ENCODE measurements around the gene C16orf89. TPM values are rescaled to one million over a fixed set of nuclear protein-coding genes. Genes with fewer than 3 reads are reported as not detected.
"Not testable (repeated sequence)": the region's sequence is repeated elsewhere in the genome, so short reads cannot be mapped to it uniquely, and the experiment has no call there.

Gene C16orf89
- polyA plus RNA-seq (2013, experiment 1 of 2) = 3.5 TPM
- 2.3 TPM for polyA plus RNA-seq (2013, experiment 2 of 2)

- Histone ChIP-seq H3K36me3 (ENCODE audit: control insufficient read depth, insufficient read depth, low read length) (no peaks in the 10 kb centered on the region), H3K9me3 (ENCODE audit: control insufficient read depth, low read length) (no peaks in the 10 kb centered on the region), H3K4me3 (ENCODE audit: extremely low read depth, insufficient read depth, low read length, poor library complexity, severe bottlenecking) (no peak within 1 kb of the TSS), H3K27ac (ENCODE audit: low read depth, low read length, severe bottlenecking) (no peak within 1 kb of the TSS), H3K4me1 (ENCODE audit: control insufficient read depth, insufficient read depth, low read length, poor library complexity, severe bottlenecking) (no peaks in the 10 kb centered on the region)
- WGBS, 2 experiments (ENCODE audit: insufficient coverage in 2 of 2) = 78 to 82% methylated on average over 5 to 10 of the region's 10 CpGs
Observed at GRCh38 chr16:5065813-5066212, at the start of gene C16orf89. TSS of gene C16orf89 (minus strand) at chr16:5065956. CDS start at chr16:5065908, 48 bp downstream.

GRCh38 chr16:5110933-5111332 is 45.2 kb upstream of the C16orf89 start:
- WGBS, 2 experiments (ENCODE audit: insufficient coverage in 2 of 2) = 93 to 100% methylated on average over 3 to 7 of the region's 10 CpGs

GRCh38 chr16:5108505-5109158 is 42.9 kb upstream of the C16orf89 start:
- 90 to 98% methylated on average over 6 to 17 of the region's 27 CpGs for WGBS, 2 experiments (ENCODE audit: insufficient coverage in 2 of 2)
- Histone ChIP-seq H3K9me3 (ENCODE audit: control insufficient read depth, low read length) (no peaks in the 10 kb centered on the region), H3K36me3 (ENCODE audit: control insufficient read depth, insufficient read depth, low read length) (no peaks in the 10 kb centered on the region), H3K4me1 (ENCODE audit: control insufficient read depth, insufficient read depth, low read length, poor library complexity, severe bottlenecking) (no peaks in the 10 kb centered on the region), H3K27ac (ENCODE audit: low read depth, low read length, severe bottlenecking) (no peak overlapping the region), H3K4me3 (ENCODE audit: extremely low read depth, insufficient read depth, low read length, poor library complexity, severe bottlenecking) (no peak overlapping the region)

More at GRCh38 chr16:5110933-5111332, 45.2 kb upstream of the C16orf89 start:
- not testable (repeated sequence) for H3K9me3 ChIP-seq (ENCODE audit: control insufficient read depth, low read length); H3K4me3 ChIP-seq (ENCODE audit: extremely low read depth, insufficient read depth, low read length, poor library complexity, severe bottlenecking); H3K27ac ChIP-seq (ENCODE audit: low read depth, low read length, severe bottlenecking); H3K4me1 ChIP-seq (ENCODE audit: control insufficient read depth, insufficient read depth, low read length, poor library complexity, severe bottlenecking); H3K36me3 ChIP-seq (ENCODE audit: control insufficient read depth, insufficient read depth, low read length)

GRCh38 chr16:5105039-5105438 is 39.3 kb upstream of the C16orf89 start:
- no CpG with 5 or more reads among the region's 5 CpGs for WGBS, 2 experiments (ENCODE audit: insufficient coverage in 2 of 2)
- not testable (repeated sequence) for H3K36me3 ChIP-seq (ENCODE audit: control insufficient read depth, insufficient read depth, low read length); H3K27ac ChIP-seq (ENCODE audit: low read depth, low read length, severe bottlenecking); H3K4me3 ChIP-seq (ENCODE audit: extremely low read depth, insufficient read depth, low read length, poor library complexity, severe bottlenecking); H3K4me1 ChIP-seq (ENCODE audit: control insufficient read depth, insufficient read depth, low read length, poor library complexity, severe bottlenecking); H3K9me3 ChIP-seq (ENCODE audit: control insufficient read depth, low read length)

GRCh38 chr16:5103296-5104032 is 37.7 kb upstream of the C16orf89 start:
- WGBS, 2 experiments (ENCODE audit: insufficient coverage in 2 of 2) = 94 to 98% methylated on average over 7 to 8 of the region's 12 CpGs
- H3K36me3 ChIP-seq (ENCODE audit: control insufficient read depth, insufficient read depth, low read length); H3K4me3 ChIP-seq (ENCODE audit: extremely low read depth, insufficient read depth, low read length, poor library complexity, severe bottlenecking); H3K27ac ChIP-seq (ENCODE audit: low read depth, low read length, severe bottlenecking); H3K9me3 ChIP-seq (ENCODE audit: control insufficient read depth, low read length); H3K4me1 ChIP-seq (ENCODE audit: control insufficient read depth, insufficient read depth, low read length, poor library complexity, severe bottlenecking): not testable (repeated sequence)

- H3K36me3 ChIP-seq (ENCODE audit: control insufficient read depth, insufficient read depth, low read length); H3K4me1 ChIP-seq (ENCODE audit: control insufficient read depth, insufficient read depth, low read length, poor library complexity, severe bottlenecking); H3K9me3 ChIP-seq (ENCODE audit: control insufficient read depth, low read length); H3K27ac ChIP-seq (ENCODE audit: low read depth, low read length, severe bottlenecking): not testable (repeated sequence)
- no CpG with 5 or more reads among the region's 4 CpGs for WGBS, 2 experiments (ENCODE audit: insufficient coverage in 2 of 2)
- peak overlapping the region; percentile 46 for H3K4me3 ChIP-seq (ENCODE audit: extremely low read depth, insufficient read depth, low read length, poor library complexity, severe bottlenecking)
Observed at GRCh38 chr16:5099174-5099573, 33.4 kb upstream of the C16orf89 start.

- H3K36me3 ChIP-seq (ENCODE audit: control insufficient read depth, insufficient read depth, low read length); H3K9me3 ChIP-seq (ENCODE audit: control insufficient read depth, low read length); H3K4me1 ChIP-seq (ENCODE audit: control insufficient read depth, insufficient read depth, low read length, poor library complexity, severe bottlenecking): not testable (repeated sequence)
- 0 to 1% methylated on average over 14 to 31 of the region's 67 CpGs for WGBS, 2 experiments (ENCODE audit: insufficient coverage in 2 of 2)
- Histone ChIP-seq H3K27ac (ENCODE audit: low read depth, low read length, severe bottlenecking) (peak overlapping the region; percentile 72), H3K4me3 (ENCODE audit: extremely low read depth, insufficient read depth, low read length, poor library complexity, severe bottlenecking) (peak overlapping the region; percentile 59)
Observed at GRCh38 chr16:5098221-5099159, 32.7 kb upstream of the C16orf89 start.

GRCh38 chr16:5097470-5098220 is 31.9 kb upstream of the C16orf89 start, which contains the start of gene EEF2KMT:
TSS of gene EEF2KMT (minus strand) at chr16:5097795. CDS start at chr16:5097739, 56 bp downstream.
- H3K27ac ChIP-seq (ENCODE audit: low read depth, low read length, severe bottlenecking) = peak within 1 kb of the TSS; percentile 72
- peak within 1 kb of the TSS; percentile 59 for H3K4me3 ChIP-seq (ENCODE audit: extremely low read depth, insufficient read depth, low read length, poor library complexity, severe bottlenecking)
- H3K36me3 ChIP-seq (ENCODE audit: control insufficient read depth, insufficient read depth, low read length); H3K4me1 ChIP-seq (ENCODE audit: control insufficient read depth, insufficient read depth, low read length, poor library complexity, severe bottlenecking); H3K9me3 ChIP-seq (ENCODE audit: control insufficient read depth, low read length): not testable (repeated sequence)
- WGBS, 2 experiments (ENCODE audit: insufficient coverage in 2 of 2) = 0% methylated on average over 21 to 39 of the region's 67 CpGs

GRCh38 chr16:5097061-5097469 is 31.3 kb upstream of the C16orf89 start:
- H3K4me1 ChIP-seq (ENCODE audit: control insufficient read depth, insufficient read depth, low read length, poor library complexity, severe bottlenecking); H3K9me3 ChIP-seq (ENCODE audit: control insufficient read depth, low read length); H3K36me3 ChIP-seq (ENCODE audit: control insufficient read depth, insufficient read depth, low read length): not testable (repeated sequence)
- Histone ChIP-seq H3K4me3 (ENCODE audit: extremely low read depth, insufficient read depth, low read length, poor library complexity, severe bottlenecking) (peak overlapping the region; percentile 59), H3K27ac (ENCODE audit: low read depth, low read length, severe bottlenecking) (peak overlapping the region; percentile 23)
- WGBS, 2 experiments (ENCODE audit: insufficient coverage in 2 of 2) = 0 to 2% methylated on average over 14 to 21 of the region's 23 CpGs
